ENCODE measurements around the gene FNIP2.
"Not testable (repeated sequence)": the region's sequence is repeated elsewhere in the genome, so short reads cannot be mapped to it uniquely, and the experiment has no call there.

Gene FNIP2

DNA sequence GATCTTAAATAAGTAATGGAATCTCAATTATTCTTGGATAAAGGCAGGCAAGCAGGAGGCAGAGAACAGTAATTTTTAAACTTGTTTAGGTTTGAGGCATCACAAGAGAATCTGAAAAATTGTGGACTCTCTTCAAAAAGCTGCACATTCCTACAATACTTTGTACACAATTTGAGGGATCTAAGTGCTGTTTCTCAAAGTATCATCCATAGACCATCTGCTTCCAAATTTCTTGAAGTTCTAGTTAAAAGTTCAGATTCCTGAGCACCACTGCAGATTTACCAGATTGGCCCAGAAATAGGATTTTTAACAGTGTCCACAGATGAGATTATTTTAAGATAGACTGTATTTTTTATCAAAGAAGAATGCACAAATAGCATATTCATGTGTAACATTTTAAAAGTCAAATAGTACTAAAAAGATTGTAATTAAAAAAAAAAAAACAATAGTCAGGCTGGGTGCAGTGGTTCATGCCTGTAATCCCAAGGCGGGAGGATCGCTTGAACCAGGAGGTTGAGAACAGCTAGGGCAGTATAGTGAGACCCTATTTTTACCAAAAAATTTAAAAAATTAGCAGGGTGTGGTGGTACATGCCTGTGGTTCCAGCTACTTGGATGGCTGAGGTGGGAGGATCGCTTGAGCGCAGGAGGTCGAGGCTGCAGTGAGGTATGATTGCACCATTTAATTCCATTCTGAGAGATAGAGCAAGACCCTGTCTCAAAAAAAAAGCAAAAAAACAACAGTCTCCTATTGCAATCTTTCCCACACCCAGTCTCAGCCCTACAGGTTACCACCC is 14.2 kb upstream of the FNIP2 start:
- DNase-seq (no peak), ATAC-seq (replicated peaks) (no peak)
- Mint-ChIP-seq H3K9me3 (peaks cover 12 to 17% of the 10 kb centered on the region in 2 donors), H3K4me3 (no peak overlapping the region), H3K27me3 (peaks cover 43 to 64% of the 10 kb centered on the region in 2 donors), H3K27ac (no peak overlapping the region), H3K4me1 (no peaks in the 10 kb centered on the region), H3K36me3 (peaks cover 0 to 6% of the 10 kb centered on the region in 2 donors)

DNA sequence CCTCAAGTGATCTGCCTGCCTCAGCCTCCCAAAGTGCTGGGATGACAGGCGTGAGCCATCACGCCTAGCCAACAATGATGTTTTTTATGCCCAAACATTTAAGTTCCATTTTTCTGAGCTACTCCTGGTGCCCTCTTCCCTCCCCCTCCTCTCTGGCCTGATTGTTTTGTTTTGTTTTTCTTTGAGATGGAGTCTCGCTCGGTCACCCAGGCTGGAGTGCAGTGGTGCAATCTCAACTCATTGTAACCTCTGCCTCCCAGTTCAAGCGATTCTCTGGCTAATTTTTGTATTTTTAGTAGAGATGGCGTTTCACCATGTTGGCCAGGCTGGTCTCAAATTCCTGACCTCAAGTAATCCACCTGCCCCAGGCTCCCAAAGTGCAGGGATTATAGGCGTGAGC is 13.0 kb upstream of the FNIP2 start:
- not testable (repeated sequence) for H3K4me3 Mint-ChIP-seq; H3K36me3 Mint-ChIP-seq; DNase-seq; H3K27ac Mint-ChIP-seq; ATAC-seq (replicated peaks); H3K4me1 Mint-ChIP-seq
- H3K9me3 Mint-ChIP-seq = peaks cover 12 to 18% of the 10 kb centered on the region in 2 donors
- peaks cover 39 to 73% of the 10 kb centered on the region in 2 donors for H3K27me3 Mint-ChIP-seq

DNA sequence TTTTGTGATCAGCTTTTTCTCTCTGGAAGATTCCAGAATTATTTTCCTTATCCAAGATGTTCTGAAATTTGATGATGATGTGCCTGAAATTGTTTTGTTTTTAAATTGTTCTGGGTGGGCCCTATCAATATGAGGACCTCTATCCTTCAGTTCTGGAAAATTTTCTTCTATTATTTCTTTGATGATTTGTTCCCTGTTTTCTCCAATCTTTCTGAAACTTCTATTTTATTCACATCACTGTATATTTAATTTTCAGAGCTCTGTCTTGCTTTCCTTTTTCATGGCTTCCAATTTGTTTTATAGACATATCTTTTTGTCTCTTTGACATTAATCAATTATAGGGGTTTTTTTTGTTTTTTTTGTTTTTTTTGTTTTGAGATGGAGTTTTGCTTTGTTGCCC is 12.2 kb upstream of the FNIP2 start:
- DNase-seq (no peak), ATAC-seq (replicated peaks) (no peak)
- H3K4me1 Mint-ChIP-seq = no peaks in the 10 kb centered on the region
- H3K27ac Mint-ChIP-seq = no peak overlapping the region
- peaks cover 42 to 74% of the 10 kb centered on the region in 2 donors for H3K27me3 Mint-ChIP-seq
- peaks cover 12 to 18% of the 10 kb centered on the region in 2 donors for H3K9me3 Mint-ChIP-seq
- H3K36me3 Mint-ChIP-seq = peaks cover 0 to 6% of the 10 kb centered on the region in 2 donors
- no peak overlapping the region for H3K4me3 Mint-ChIP-seq

DNA sequence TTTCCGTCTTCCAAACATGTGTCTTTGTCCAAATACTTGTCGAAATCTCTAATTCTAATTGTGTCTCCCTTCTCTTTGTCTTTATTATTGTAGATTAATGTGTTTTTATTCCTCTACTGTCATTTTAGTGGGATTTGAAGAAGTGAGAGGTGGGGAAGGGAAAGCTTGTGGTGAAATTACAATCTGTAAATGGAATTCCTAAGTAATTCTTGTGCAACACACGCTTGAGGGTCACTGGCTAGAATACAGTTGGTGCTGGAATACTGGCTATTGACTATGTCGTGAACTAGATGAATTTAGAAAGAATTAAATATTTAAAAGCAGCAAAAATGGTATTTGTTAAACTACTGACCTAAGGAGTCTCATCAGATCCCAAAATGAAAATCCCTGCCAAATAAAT is 10.7 kb upstream of the FNIP2 start:
- Mint-ChIP-seq H3K27ac (no peak overlapping the region), H3K27me3 (peaks cover 57 to 85% of the 10 kb centered on the region in 2 donors), H3K9me3 (peaks cover 12 to 18% of the 10 kb centered on the region in 2 donors), H3K4me3 (no peak overlapping the region), H3K36me3 (peaks cover 0 to 6% of the 10 kb centered on the region in 2 donors), H3K4me1 (no peaks in the 10 kb centered on the region)
- DNase-seq (no peak), ATAC-seq (replicated peaks) (no peak)

DNA sequence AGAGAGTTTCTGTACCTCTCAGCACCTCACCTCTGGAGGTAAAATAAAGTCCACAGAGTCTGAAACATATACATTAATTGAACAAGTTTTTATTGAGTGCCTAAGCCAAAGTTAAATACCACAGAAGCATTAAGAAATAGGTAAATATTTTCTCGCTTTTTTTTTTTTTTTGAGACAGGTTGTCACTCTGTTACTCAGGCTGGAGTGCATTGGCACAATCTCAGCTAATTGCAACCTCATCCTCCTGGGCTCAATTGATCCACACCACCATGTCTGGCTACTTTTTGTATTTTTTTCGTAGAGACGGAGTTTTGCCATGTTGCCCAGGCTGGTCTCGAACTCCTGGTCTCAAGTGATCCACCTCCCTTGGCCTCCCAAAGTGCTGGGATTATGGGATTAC is 10.1 kb upstream of the FNIP2 start:
- no peak for DNase-seq
- no peak overlapping the region for H3K27ac Mint-ChIP-seq
- peaks cover 0 to 6% of the 10 kb centered on the region in 2 donors for H3K36me3 Mint-ChIP-seq
- peaks cover 61 to 91% of the 10 kb centered on the region in 2 donors for H3K27me3 Mint-ChIP-seq
- peaks cover 12 to 18% of the 10 kb centered on the region in 2 donors for H3K9me3 Mint-ChIP-seq
- H3K4me1 Mint-ChIP-seq = no peaks in the 10 kb centered on the region
- no peak overlapping the region for H3K4me3 Mint-ChIP-seq
- no peak for ATAC-seq (replicated peaks)

DNA sequence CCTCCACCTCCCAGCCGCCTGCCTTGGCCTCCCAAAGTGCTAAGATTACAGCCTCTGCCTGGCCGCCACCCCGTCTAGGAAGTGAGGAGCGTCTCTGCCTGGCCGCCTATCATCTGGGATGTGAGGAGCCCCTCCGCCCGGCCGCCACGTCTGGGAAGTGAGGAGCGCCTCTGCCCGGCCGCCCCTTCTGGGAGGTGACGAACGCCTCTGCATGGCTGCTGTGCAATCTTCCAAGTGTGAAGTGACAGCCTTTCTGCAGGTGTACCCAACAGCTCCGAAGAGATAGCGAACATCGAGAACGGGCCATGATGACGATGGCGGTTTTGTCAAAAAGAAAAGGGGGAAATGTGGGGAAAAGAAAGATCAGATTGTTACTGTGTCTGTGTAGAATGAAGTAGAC is 9.3 kb upstream of the FNIP2 start:
- H3K4me1 Mint-ChIP-seq; H3K27ac Mint-ChIP-seq; DNase-seq; H3K36me3 Mint-ChIP-seq; ATAC-seq (replicated peaks); H3K4me3 Mint-ChIP-seq: not testable (repeated sequence)
- Mint-ChIP-seq H3K9me3 (peaks cover 12 to 18% of the 10 kb centered on the region in 2 donors), H3K27me3 (peaks cover 62 to 91% of the 10 kb centered on the region in 2 donors)

DNA sequence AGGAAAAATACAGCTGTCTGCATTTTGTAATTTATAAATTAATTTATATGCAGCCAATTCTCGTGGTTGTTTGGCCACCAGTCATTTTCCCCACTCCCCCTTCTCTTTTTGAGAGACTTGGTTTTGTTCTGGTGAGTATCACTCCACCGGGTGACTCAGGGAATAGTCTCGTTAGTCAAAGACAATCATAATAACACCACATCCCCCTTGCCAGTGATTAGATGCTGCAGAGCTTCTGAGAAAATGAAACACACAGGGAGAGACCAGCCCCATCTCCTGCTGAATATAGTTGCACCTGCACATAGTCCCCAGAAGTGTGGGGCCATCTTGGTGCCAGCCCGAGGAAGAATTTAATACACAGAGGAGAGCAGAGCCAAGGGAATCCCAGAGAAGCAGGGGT is 8.0 kb upstream of the FNIP2 start:
- Mint-ChIP-seq H3K4me1 (no peaks in the 10 kb centered on the region), H3K27me3 (peaks cover 67 to 78% of the 10 kb centered on the region in 2 donors), H3K36me3 (peaks cover 0 to 5% of the 10 kb centered on the region in 2 donors), H3K27ac (no peak overlapping the region), H3K9me3 (peaks cover 10 to 15% of the 10 kb centered on the region in 2 donors), H3K4me3 (no peak overlapping the region)
- ATAC-seq (replicated peaks) = no peak
- no peak for DNase-seq

DNA sequence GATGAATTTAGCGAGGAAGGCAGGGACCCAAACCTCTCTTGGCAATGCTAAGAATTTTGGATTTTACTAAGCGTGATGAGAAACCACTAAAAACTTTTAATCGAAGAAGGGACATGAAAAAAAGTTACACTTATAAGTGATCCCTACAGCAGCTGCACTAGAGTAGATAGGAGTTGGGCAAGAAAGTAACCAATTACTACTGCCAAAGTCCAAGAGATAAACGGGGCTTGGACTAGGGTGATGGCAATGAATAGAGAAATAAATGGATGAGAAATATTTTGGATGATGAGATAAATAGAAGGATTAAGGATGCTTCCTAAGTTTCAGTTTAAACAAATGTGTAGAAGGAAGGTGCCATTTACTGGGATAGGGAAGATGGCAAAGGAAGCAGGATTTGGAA is 6.3 kb upstream of the FNIP2 start:
- Mint-ChIP-seq H3K36me3 (no peaks in the 10 kb centered on the region), H3K4me3 (no peak overlapping the region), H3K27me3 (peaks cover 66 to 77% of the 10 kb centered on the region in 2 donors), H3K4me1 (peaks cover 0 to 2% of the 10 kb centered on the region in 2 donors), H3K27ac (no peak overlapping the region), H3K9me3 (peaks cover 0 to 5% of the 10 kb centered on the region in 2 donors)
- ATAC-seq (replicated peaks) (no peak), DNase-seq (no peak)

DNA sequence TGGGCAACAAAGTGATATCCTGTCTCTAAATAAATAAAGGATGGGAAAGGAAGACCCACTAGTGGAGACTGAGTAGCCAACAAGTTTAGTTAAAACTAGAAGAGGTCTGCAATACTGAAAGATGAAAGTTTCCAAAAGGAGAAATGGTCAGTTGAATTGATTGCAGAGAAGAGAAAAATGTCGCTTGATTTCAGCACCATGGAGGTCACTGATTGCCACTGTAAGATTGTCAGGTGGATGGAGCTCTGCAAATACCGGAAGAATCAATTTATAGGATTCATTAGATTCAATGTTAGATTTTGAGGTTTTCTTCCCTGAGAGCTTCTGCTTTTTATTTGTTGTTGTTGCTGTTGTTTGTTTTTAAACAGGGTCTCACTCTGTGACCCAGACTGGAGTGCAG is 5.4 kb upstream of the FNIP2 start:
- Mint-ChIP-seq H3K36me3 (no peaks in the 10 kb centered on the region), H3K4me1 (peaks cover 0 to 2% of the 10 kb centered on the region in 2 donors)
- ATAC-seq (replicated peaks) = no peak

DNA sequence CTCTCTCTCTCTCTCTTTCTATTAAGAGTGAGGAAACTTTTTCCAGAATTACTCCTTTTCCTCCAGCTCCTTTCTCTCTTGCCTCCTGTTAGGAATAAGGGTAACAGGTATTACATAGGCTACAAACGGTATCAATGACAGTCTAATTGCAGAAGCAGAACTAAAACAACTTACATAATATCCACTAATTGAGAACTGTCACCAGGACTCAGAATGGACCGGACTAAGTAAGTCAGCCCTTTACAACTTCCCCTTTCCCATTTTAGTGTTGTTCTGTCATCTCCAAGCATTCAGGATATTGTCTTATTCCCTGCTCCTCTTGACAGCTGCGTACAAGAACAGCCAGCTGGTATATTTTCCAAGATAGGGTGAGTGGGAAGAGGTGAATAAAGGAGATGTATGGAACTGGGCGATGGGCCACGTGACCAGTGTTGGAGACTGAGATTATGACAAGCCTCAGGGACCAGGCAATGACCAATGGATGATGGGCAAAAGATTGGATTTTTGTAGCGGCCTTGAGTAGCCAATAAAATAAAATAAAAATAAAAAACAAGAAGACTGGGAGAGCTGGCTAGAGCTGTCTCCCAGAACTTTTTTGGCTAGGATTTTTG is 2.3 kb upstream of the FNIP2 start:
- DNase-seq (no peak), ATAC-seq (replicated peaks) (no peak)
- H3K36me3 Mint-ChIP-seq = peaks cover 0 to 2% of the 10 kb centered on the region in 2 donors
- peaks cover 5% of the 10 kb centered on the region in 2 donors for H3K4me1 Mint-ChIP-seq
- H3K9me3 Mint-ChIP-seq = no peaks in the 10 kb centered on the region
- H3K4me3 Mint-ChIP-seq = no peak overlapping the region
- peaks cover 71% of the 10 kb centered on the region in 2 donors for H3K27me3 Mint-ChIP-seq
- H3K27ac Mint-ChIP-seq = no peak overlapping the region

More for the DNA sequence above, 5.4 kb upstream of the FNIP2 start:
- Mint-ChIP-seq H3K27me3 (peaks cover 70 to 78% of the 10 kb centered on the region in 2 donors), H3K27ac (no peak overlapping the region), H3K4me3 (no peak overlapping the region), H3K9me3 (peaks cover 0 to 2% of the 10 kb centered on the region in 2 donors)
- no peak for DNase-seq

DNA sequence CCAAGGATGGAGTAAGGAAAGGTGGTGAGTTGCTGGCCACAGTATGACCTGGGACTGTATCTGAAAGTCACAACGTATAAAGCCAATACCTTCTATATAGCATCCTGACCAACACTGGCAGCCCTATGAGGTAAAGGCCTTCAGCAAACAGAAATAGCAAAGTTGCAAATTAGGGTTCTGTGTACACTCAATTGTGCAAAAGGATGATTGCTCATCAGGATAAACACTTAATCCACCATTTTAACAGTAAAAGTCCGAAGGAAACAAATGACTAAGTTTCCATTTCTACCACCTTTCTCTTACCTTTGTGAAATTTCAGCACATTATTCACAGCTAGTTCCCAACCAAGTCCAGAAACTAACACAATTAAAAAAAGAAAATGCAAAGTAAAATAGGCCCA is 1.4 kb upstream of the FNIP2 start:
- Mint-ChIP-seq H3K9me3 (no peaks in the 10 kb centered on the region), H3K27me3 (peaks cover 71% of the 10 kb centered on the region in 2 donors), H3K36me3 (peaks cover 0 to 2% of the 10 kb centered on the region in 2 donors), H3K27ac (no peak overlapping the region), H3K4me3 (no peak overlapping the region), H3K4me1 (peaks cover 5% of the 10 kb centered on the region in 2 donors)
- DNase-seq = no peak
- ATAC-seq (replicated peaks) = no peak

DNA sequence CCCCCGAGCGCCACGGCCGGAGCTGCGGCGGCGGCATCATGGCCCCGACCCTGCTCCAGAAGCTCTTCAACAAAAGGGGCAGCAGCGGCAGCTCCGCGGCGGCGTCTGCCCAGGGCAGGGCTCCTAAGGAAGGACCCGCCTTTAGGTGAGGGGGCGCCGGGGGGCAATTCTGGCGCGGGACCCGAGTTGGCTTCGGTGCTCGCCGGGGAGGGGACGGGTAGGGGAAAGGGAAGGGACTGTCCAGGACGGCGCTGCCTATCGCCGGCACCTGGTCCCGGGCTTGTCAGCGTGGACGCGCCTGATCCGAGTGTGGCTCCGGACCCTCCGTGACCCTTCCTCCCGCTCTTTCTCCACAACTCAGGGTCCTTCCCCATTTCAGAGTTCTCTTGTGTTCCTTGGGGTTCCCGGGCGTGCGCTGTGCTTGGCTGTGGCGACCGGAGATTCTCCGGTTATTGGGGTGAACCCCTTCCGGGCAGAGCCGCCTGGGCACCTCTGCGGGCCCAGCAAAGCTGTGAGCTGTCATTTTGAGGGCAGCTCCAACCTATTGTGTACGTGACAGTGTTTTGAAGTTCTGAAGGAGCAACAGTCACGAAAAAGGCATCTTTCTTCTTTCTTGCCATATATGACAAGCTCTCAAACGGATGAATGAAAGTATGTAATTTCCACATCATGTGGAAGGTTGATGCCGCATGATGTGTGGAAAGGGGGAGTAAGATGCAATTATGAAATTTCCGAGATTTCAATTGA is 522 bp downstream of the FNIP2 start:
- H3K9me3 Mint-ChIP-seq = no peaks in the 10 kb centered on the region
- peaks cover 65 to 68% of the 10 kb centered on the region in 2 donors for H3K27me3 Mint-ChIP-seq
- H3K4me3 Mint-ChIP-seq = peak overlapping the region; percentile 93 to 94
- peaks cover 5% of the 10 kb centered on the region in 2 donors for H3K4me1 Mint-ChIP-seq
- peak overlapping the region; percentile 89 for H3K27ac Mint-ChIP-seq
- peak; percentile 7 for DNase-seq
- peaks cover 0 to 2% of the 10 kb centered on the region in 2 donors for H3K36me3 Mint-ChIP-seq
- ATAC-seq (replicated peaks) = peak; percentile 49 to 51

DNA sequence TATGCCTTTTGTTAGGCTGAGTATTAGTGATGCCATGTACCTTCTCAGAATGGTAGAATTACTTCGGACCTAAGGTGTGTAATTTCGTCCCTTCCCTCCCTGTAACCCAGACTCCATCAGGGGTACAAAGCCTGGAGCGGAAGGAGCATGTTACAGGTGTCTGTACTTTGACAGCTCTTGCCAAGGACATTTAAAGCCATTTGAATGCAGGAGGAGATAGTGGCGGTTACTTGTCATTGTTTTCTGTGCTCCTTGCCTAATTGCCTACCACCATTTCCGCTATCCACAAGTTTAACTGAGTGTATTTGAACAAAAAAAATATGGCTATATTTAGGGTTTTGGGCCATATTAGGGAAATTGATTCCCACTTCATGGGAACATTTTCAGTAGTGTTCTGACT is 1.8 kb downstream of the FNIP2 start:
- peaks cover 67 to 73% of the 10 kb centered on the region in 2 donors for H3K27me3 Mint-ChIP-seq
- DNase-seq = no peak
- H3K4me3 Mint-ChIP-seq = no peak overlapping the region
- H3K4me1 Mint-ChIP-seq = peaks cover 5% of the 10 kb centered on the region in 2 donors
- H3K9me3 Mint-ChIP-seq = no peaks in the 10 kb centered on the region
- peaks cover 0 to 2% of the 10 kb centered on the region in 2 donors for H3K36me3 Mint-ChIP-seq
- H3K27ac Mint-ChIP-seq = no peak overlapping the region
- no peak for ATAC-seq (replicated peaks)

DNA sequence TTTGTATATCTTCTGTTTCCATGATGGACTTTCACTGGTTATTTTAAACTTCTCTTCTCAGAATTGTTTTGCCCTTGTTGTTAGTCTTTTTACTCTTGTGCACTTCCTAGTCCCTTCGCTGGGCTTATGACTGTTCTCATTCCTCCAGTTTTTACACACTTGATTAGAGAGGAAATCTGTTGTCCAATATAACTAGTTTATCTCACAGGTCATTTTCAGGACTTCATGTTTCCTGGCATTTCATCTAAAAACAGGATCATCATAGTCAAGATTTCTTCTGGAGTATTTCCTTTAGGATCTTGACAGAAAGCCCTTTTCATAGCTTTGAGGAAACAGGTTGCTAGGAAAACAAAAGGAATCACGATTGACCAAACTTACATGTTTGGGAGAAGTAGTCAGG is 3.0 kb downstream of the FNIP2 start:
- no peak overlapping the region for H3K27ac Mint-ChIP-seq
- peaks cover 64 to 65% of the 10 kb centered on the region in 2 donors for H3K27me3 Mint-ChIP-seq
- ATAC-seq (replicated peaks) (no peak), DNase-seq (no peak)
- no peak overlapping the region for H3K4me3 Mint-ChIP-seq
- peaks cover 4 to 5% of the 10 kb centered on the region in 2 donors for H3K4me1 Mint-ChIP-seq
- H3K36me3 Mint-ChIP-seq = peaks cover 0 to 2% of the 10 kb centered on the region in 2 donors
- no peaks in the 10 kb centered on the region for H3K9me3 Mint-ChIP-seq
